Trophoblast cell (in vitro differentiated cells and primary cell): ENCODE measurements around the gene CD300LG.

Experiments
- DNase-seq, 2 donors: peaks; one replicate each; pipeline ENCODE4 v3.0.0-alpha.2; 2016
- H2AFZ ChIP-seq: 2 replicates; pipeline ENCODE4 v1.6.1; 2013; ENCODE audit warnings: low read length, moderate library complexity, mild to moderate bottlenecking; ENCODE audit not compliant: insufficient read depth, poor library complexity
- H2AK5ac ChIP-seq: 2 replicates; pipeline ENCODE4 v1.6.1; 2013; ENCODE audit warnings: mild to moderate bottlenecking, low read length
- H2BK120ac ChIP-seq: 2 replicates; pipeline ENCODE4 v1.6.1; 2013; ENCODE audit warnings: low read length, mild to moderate bottlenecking, moderate library complexity; ENCODE audit not compliant: insufficient read depth, poor library complexity
- H2BK12ac ChIP-seq: 2 replicates; pipeline ENCODE4 v1.6.1; 2013; ENCODE audit warnings: mild to moderate bottlenecking, low read length, moderate library complexity
- H2BK5ac ChIP-seq: 2 replicates; pipeline ENCODE4 v1.6.1; 2013; ENCODE audit warnings: low read length, low read depth, moderate library complexity, mild to moderate bottlenecking; ENCODE audit not compliant: poor library complexity
- H3K14ac ChIP-seq: 2 replicates; pipeline ENCODE4 v1.6.1; 2013; ENCODE audit warnings: mild to moderate bottlenecking, low read length
- H3K18ac ChIP-seq: 2 replicates; pipeline ENCODE4 v1.6.1; 2013; ENCODE audit warnings: mild to moderate bottlenecking, low read length
- H3K23ac ChIP-seq: 2 replicates; pipeline ENCODE4 v1.6.1; 2013; ENCODE audit warnings: low read length
- H3K27ac ChIP-seq: 2 replicates; pipeline ENCODE4 v1.5.1; 2013; ENCODE audit warnings: low read depth, mild to moderate bottlenecking, inconsistent platforms, low read length, moderate library complexity
- H3K27me3 ChIP-seq: 2 replicates; pipeline ENCODE4 v1.6.1; 2013; ENCODE audit warnings: inconsistent platforms, mild to moderate bottlenecking, low read length, moderate library complexity; ENCODE audit not compliant: insufficient read depth
- H3K36me3 ChIP-seq, 2 experiments: 1 replicate in 1 of 2; 2 replicates in 1 of 2; pipeline ENCODE4 v1.6.1; 2013; ENCODE audit warnings: low read length in 2 of 2, mild to moderate bottlenecking in 2 of 2, moderate library complexity in 1 of 2; ENCODE audit not compliant: insufficient read depth in 2 of 2, control insufficient read depth in 1 of 2
- H3K4ac ChIP-seq: 2 replicates; pipeline ENCODE4 v1.6.1; 2013; ENCODE audit warnings: low read depth, mild to moderate bottlenecking, low read length, moderate library complexity
- H3K4me1 ChIP-seq, 2 experiments: 1 replicate in 1 of 2; 2 replicates in 1 of 2; pipeline ENCODE4 v1.6.1; 2013; ENCODE audit warnings: low read length in 2 of 2, mild to moderate bottlenecking in 2 of 2, moderate library complexity in 1 of 2; ENCODE audit not compliant: insufficient read depth in 2 of 2, control insufficient read depth in 1 of 2
- H3K4me2 ChIP-seq: 2 replicates; pipeline ENCODE4 v1.6.1; 2013; ENCODE audit warnings: inconsistent platforms, mild to moderate bottlenecking, low read length, moderate library complexity
- H3K4me3 ChIP-seq: 2 replicates; pipeline ENCODE4 v1.5.1; 2013; ENCODE audit warnings: mild to moderate bottlenecking, low read depth, low read length, inconsistent platforms
- H3K79me1 ChIP-seq: one replicate; pipeline ENCODE4 v1.6.1; 2013; ENCODE audit warnings: low read length
- H3K79me2 ChIP-seq: 2 replicates; pipeline ENCODE4 v1.6.1; 2013; ENCODE audit warnings: low read length, mild to moderate bottlenecking; ENCODE audit not compliant: control insufficient read depth, insufficient read depth, poor library complexity
- H3K9ac ChIP-seq: 2 replicates; pipeline ENCODE4 v1.6.1; 2013; ENCODE audit warnings: mild to moderate bottlenecking, low read length
- H3K9me3 ChIP-seq: 2 replicates; pipeline ENCODE4 v1.6.1; 2013; ENCODE audit warnings: low read depth, mild to moderate bottlenecking, control low read depth, inconsistent platforms, low read length; ENCODE audit not compliant: insufficient read depth
- H4K12ac ChIP-seq: 2 replicates; pipeline ENCODE4 v1.6.1; 2013; ENCODE audit warnings: low read depth, mild to moderate bottlenecking, low read length, moderate library complexity
- H4K8ac ChIP-seq: 2 replicates; pipeline ENCODE4 v1.6.1; 2013; ENCODE audit warnings: low read depth, mild to moderate bottlenecking, low read length, moderate library complexity
- H4K91ac ChIP-seq: one replicate; pipeline ENCODE4 v1.6.1; 2013; ENCODE audit warnings: low read depth, mild to moderate bottlenecking, low read length, moderate library complexity
- WGBS: extraction: QIAGEN DNeasy Blood & Tissue Kit; methylation state at CpG from one replicate; pipeline ENCODE4 v1.1.7; 2013; ENCODE audit warnings: missing lambda C conversion rate; ENCODE audit not compliant: insufficient read length, insufficient coverage; ENCODE audit errors: extremely low coverage; 5-methylcytosine and 5-hydroxymethylcytosine counted together

The CD300LG gene

GRCh38 chr17:43845766-43846165 is 1.2 kb upstream of the CD300LG start:
- H2BK12ac ChIP-seq = no peak overlapping the region
- no peak overlapping the region for H4K91ac ChIP-seq
- no peaks in the 10 kb centered on the region for H3K27me3 ChIP-seq
- no peaks in the 10 kb centered on the region for H3K79me1 ChIP-seq
- H2AFZ ChIP-seq = no peak overlapping the region
- H3K9ac ChIP-seq = no peak overlapping the region
- H3K14ac ChIP-seq = no peak overlapping the region
- no peak overlapping the region for H4K12ac ChIP-seq
- H3K4me1 ChIP-seq = no peaks in the 10 kb centered on the region
- H3K18ac ChIP-seq = no peak overlapping the region
- H2BK5ac ChIP-seq = no peak overlapping the region
- no peaks in the 10 kb centered on the region for H3K36me3 ChIP-seq
- no peak overlapping the region for H3K27ac ChIP-seq
- no peak overlapping the region for H2BK120ac ChIP-seq
- H4K8ac ChIP-seq = no peak overlapping the region
- no peak overlapping the region for H3K4ac ChIP-seq
- no peaks in the 10 kb centered on the region for H3K79me2 ChIP-seq
- H3K4me3 ChIP-seq = no peak overlapping the region
- H2AK5ac ChIP-seq = no peak overlapping the region
- no peaks in the 10 kb centered on the region for H3K9me3 ChIP-seq
- WGBS = no CpG with 5 or more reads among the region's 4 CpGs
- no peak overlapping the region for H3K4me2 ChIP-seq
- no peak for DNase-seq
- no peak overlapping the region for H3K23ac ChIP-seq

GRCh38 chr17:43846221-43846712 is 709 bp upstream of the CD300LG start:
- Histone ChIP-seq H3K79me2 (no peaks in the 10 kb centered on the region), H3K4me2 (no peak overlapping the region), H4K91ac (no peak overlapping the region), H4K12ac (no peak overlapping the region), H3K18ac (no peak overlapping the region), H2BK12ac (no peak overlapping the region), H2AFZ (no peak overlapping the region), H3K36me3 (no peaks in the 10 kb centered on the region), H3K9me3 (no peaks in the 10 kb centered on the region), H4K8ac (no peak overlapping the region), H3K23ac (no peak overlapping the region), H3K4me1 (no peaks in the 10 kb centered on the region), H3K4me3 (no peak overlapping the region), H2AK5ac (no peak overlapping the region), H3K27ac (no peak overlapping the region), H2BK120ac (no peak overlapping the region), H3K79me1 (no peaks in the 10 kb centered on the region), H3K14ac (no peak overlapping the region), H3K9ac (no peak overlapping the region), H3K27me3 (no peaks in the 10 kb centered on the region), H2BK5ac (no peak overlapping the region), H3K4ac (no peak overlapping the region)
- no CpG with 5 or more reads among the region's 13 CpGs for WGBS
- peak; percentile 67 to 91 for DNase-seq

GRCh38 chr17:43848601-43849000 is 1.6 kb downstream of the CD300LG start:
- H3K9ac ChIP-seq = no peak overlapping the region
- H3K4me2 ChIP-seq = no peak overlapping the region
- no peak overlapping the region for H3K14ac ChIP-seq
- no peaks in the 10 kb centered on the region for H3K4me1 ChIP-seq
- no peak overlapping the region for H2BK120ac ChIP-seq
- H3K27ac ChIP-seq = no peak overlapping the region
- H4K8ac ChIP-seq = no peak overlapping the region
- H3K4ac ChIP-seq = no peak overlapping the region
- H2BK5ac ChIP-seq = no peak overlapping the region
- H2AK5ac ChIP-seq = no peak overlapping the region
- no peak overlapping the region for H4K91ac ChIP-seq
- no peaks in the 10 kb centered on the region for H3K79me2 ChIP-seq
- H3K9me3 ChIP-seq = no peaks in the 10 kb centered on the region
- no CpG with 5 or more reads among the region's 10 CpGs for WGBS
- no peak for DNase-seq
- H3K4me3 ChIP-seq = no peak overlapping the region
- H3K23ac ChIP-seq = no peak overlapping the region
- H3K36me3 ChIP-seq = no peaks in the 10 kb centered on the region
- no peaks in the 10 kb centered on the region for H3K79me1 ChIP-seq
- no peaks in the 10 kb centered on the region for H3K27me3 ChIP-seq
- H4K12ac ChIP-seq = no peak overlapping the region
- no peak overlapping the region for H3K18ac ChIP-seq
- no peak overlapping the region for H2AFZ ChIP-seq
- no peak overlapping the region for H2BK12ac ChIP-seq

- Histone ChIP-seq H3K4ac (no peak overlapping the region), H3K23ac (no peak overlapping the region), H3K27ac (no peak overlapping the region), H2AK5ac (no peak overlapping the region), H2AFZ (no peak overlapping the region), H3K79me2 (no peaks in the 10 kb centered on the region), H2BK5ac (no peak overlapping the region), H4K12ac (no peak overlapping the region), H3K18ac (no peak overlapping the region), H3K14ac (no peak overlapping the region), H4K8ac (no peak overlapping the region), H3K4me2 (no peak overlapping the region), H3K79me1 (no peaks in the 10 kb centered on the region), H2BK120ac (no peak overlapping the region), H3K27me3 (no peaks in the 10 kb centered on the region), H3K9me3 (no peaks in the 10 kb centered on the region), H4K91ac (no peak overlapping the region), H3K4me3 (no peak overlapping the region), H2BK12ac (no peak overlapping the region), H3K4me1 (no peaks in the 10 kb centered on the region), H3K36me3 (no peaks in the 10 kb centered on the region), H3K9ac (no peak overlapping the region)
- no peak for DNase-seq
- WGBS = no CpG with 5 or more reads among the region's 8 CpGs
Observed at GRCh38 chr17:43849116-43849515, 2.1 kb downstream of the CD300LG start.
